GM23248 (cell line): ENCODE data around the gene PKNOX2. TPM values are rescaled to one million over a fixed set of nuclear protein-coding genes. Genes with fewer than 3 reads are reported as not detected.

Experiments
- DNase-seq: peaks from one replicate; pipeline ENCODE4 v3.0.0-alpha.2; 2015
- H2AFZ ChIP-seq: fragments of 200-600 bp; sonication (generic); 2 replicates; pipeline ENCODE4 v1.6.1; 2016; ENCODE audit warnings: antibody characterized with exemption
- H3F3A ChIP-seq: fragments of 200-600 bp; sonication (generic); 2 replicates; pipeline ENCODE4 v1.6.1; 2016; ENCODE audit warnings: mild to moderate bottlenecking, antibody characterized with exemption, mixed run types; ENCODE audit not compliant: insufficient read depth
- H3K27ac ChIP-seq: fragments of 200-600 bp; sonication (generic); 2 replicates; pipeline ENCODE4 v1.5.1; 2016; ENCODE audit warnings: mild to moderate bottlenecking
- H3K27me3 ChIP-seq: fragments of 200-600 bp; sonication (generic); replicated peaks from 2 replicates; pipeline ENCODE4 v1.6.1; 2016; ENCODE audit warnings: mild to moderate bottlenecking; ENCODE audit not compliant: insufficient read depth
- H3K36me3 ChIP-seq: fragments of 200-600 bp; sonication (generic); 2 replicates; pipeline ENCODE4 v1.6.1; 2016; ENCODE audit warnings: low read depth, mild to moderate bottlenecking
- H3K4me1 ChIP-seq: fragments of 200-600 bp; sonication (generic); 2 replicates; pipeline ENCODE4 v1.6.1; 2016; ENCODE audit warnings: mild to moderate bottlenecking; ENCODE audit not compliant: insufficient read depth
- H3K4me2 ChIP-seq: fragments of 200-600 bp; sonication (generic); one replicate; pipeline ENCODE4 v1.6.1; 2016; ENCODE audit warnings: mild to moderate bottlenecking; ENCODE audit not compliant: unreplicated experiment
- H3K4me3 ChIP-seq: fragments of 200-600 bp; sonication (generic); 2 replicates; pipeline ENCODE4 v1.5.1; 2016; ENCODE audit warnings: mild to moderate bottlenecking
- H3K79me2 ChIP-seq: fragments of 200-600 bp; sonication (generic); 2 replicates; pipeline ENCODE4 v1.6.1; 2016; ENCODE audit warnings: mild to moderate bottlenecking; ENCODE audit not compliant: insufficient read depth
- H3K9ac ChIP-seq: fragments of 200-600 bp; sonication (generic); 2 replicates; pipeline ENCODE4 v1.6.1; 2016; ENCODE audit warnings: mild to moderate bottlenecking
- H3K9me2 ChIP-seq: fragments of 200-600 bp; sonication (generic); 2 replicates; pipeline ENCODE4 v1.6.1; 2016; ENCODE audit warnings: mixed run types, mild to moderate bottlenecking, moderate library complexity; ENCODE audit not compliant: insufficient read depth
- H3K9me3 ChIP-seq: fragments of 200-600 bp; sonication (generic); one replicate; pipeline ENCODE4 v1.6.1; 2017; ENCODE audit warnings: low read depth
- H4K20me1 ChIP-seq: fragments of 200-600 bp; sonication (generic); 2 replicates; pipeline ENCODE4 v1.6.0; 2016; ENCODE audit not compliant: insufficient read depth
- EZH2 ChIP-seq: fragments of 200-600 bp; sonication (generic); IDR thresholded peaks from 2 replicates; pipeline ENCODE4 v1.6.1; 2018; ENCODE audit warnings: antibody characterized with exemption, mild to moderate bottlenecking; ENCODE audit not compliant: insufficient read depth, poor library complexity, severe bottlenecking
- EZH2phosphoT487 ChIP-seq: fragments of 200-600 bp; sonication (generic); IDR thresholded peaks from 2 replicates; pipeline ENCODE4 v1.6.1; 2018; ENCODE audit warnings: antibody characterized with exemption, moderate library complexity, mild to moderate bottlenecking, low read depth; ENCODE audit not compliant: insufficient read depth
- WGBS, 2 experiments: methylation state at CpG; one replicate each; pipeline ENCODE4 v1.1.6; 2015 to 2017; ENCODE audit warnings: low lambda C conversion rate in 2 of 2, low coverage in 1 of 2; ENCODE audit errors: missing lambda C conversion rate in 2 of 2; 5-methylcytosine and 5-hydroxymethylcytosine counted together
- in situ Hi-C: fragments of 300-500 bp; cut with MboI; formaldehyde crosslinking; loops from 2 replicates; pipeline ENCODE4 v1.15.0; 2020
- polyA plus RNA-seq: library from polyadenylated mRNA; unstranded; fragments of >200 nt; fragmentation: Nextera tagmentation; extraction: Ambion mirVana; gene quantifications from 2 replicates; pipeline ENCODE4 v1.2.1, GENCODE V29; 2016
- total RNA-seq: library from RNA; depleted of rRNA; stranded (reverse); fragments of >200 nt; shearing (Covaris generic); gene quantifications from 2 replicates; pipeline ENCODE4 v1.2.3, GENCODE V29; 2014

The PKNOX2 gene
- total and polyA plus RNA-seq, 2 experiments from 2014 or later, result 0.21 to 0.76 TPM

GRCh38 chr11:125412177-125412496 lies 247.6 kb downstream of the PKNOX2 start:
- Histone ChIP-seq H3K27me3 (peaks cover 38% of the 10 kb centered on the region), H3F3A (no peaks in the 10 kb centered on the region), H3K9me3 (no peaks in the 10 kb centered on the region), H3K4me3 (no peak overlapping the region), H3K79me2 (no peaks in the 10 kb centered on the region), H3K27ac (no peak overlapping the region), H4K20me1 (no peaks in the 10 kb centered on the region), H3K9me2 (no peaks in the 10 kb centered on the region), H3K36me3 (no peaks in the 10 kb centered on the region), H3K4me1 (no peaks in the 10 kb centered on the region), H2AFZ (no peak overlapping the region), H3K4me2 (no peak overlapping the region), H3K9ac (no peak overlapping the region)
- no peak for TF ChIP-seq EZH2
- TF ChIP-seq EZH2phosphoT487, result no peak
- in situ Hi-C loops, result loop anchor here (25.0 kb wide), 1 partner anchor 450 kb away; the partner anchor contains the start of gene CCDC15
- DNase-seq, result no peak
- 57 to 63% methylated on average over 7 of the region's 7 CpGs for WGBS, 2 experiments

GRCh38 chr11:125412509-125412908 lies 248.0 kb downstream of the PKNOX2 start:
- Histone ChIP-seq H3K9me2 (no peaks in the 10 kb centered on the region), H2AFZ (no peak overlapping the region)
- in situ Hi-C loops, result loop anchor here (25.0 kb wide), 1 partner anchor 450 kb away; the partner anchor contains the start of gene CCDC15

GRCh38 chr11:125413226-125413625 lies 248.7 kb downstream of the PKNOX2 start:
- no peak overlapping the region for H3K4me3 ChIP-seq
- H3K9me3 ChIP-seq, result no peaks in the 10 kb centered on the region
- no peaks in the 10 kb centered on the region for H3F3A ChIP-seq
- H2AFZ ChIP-seq, result no peak overlapping the region
- no peak for DNase-seq
- no peak overlapping the region for H3K9ac ChIP-seq
- no peaks in the 10 kb centered on the region for H4K20me1 ChIP-seq
- in situ Hi-C loops, result loop anchor here (25.0 kb wide), 1 partner anchor 451 kb away; the partner anchor contains the start of gene CCDC15
- 48 to 56% methylated on average over 7 of the region's 7 CpGs for WGBS, 2 experiments
- no peak overlapping the region for H3K4me2 ChIP-seq
- no peaks in the 10 kb centered on the region for H3K36me3 ChIP-seq
- no peaks in the 10 kb centered on the region for H3K4me1 ChIP-seq
- H3K27ac ChIP-seq, result no peak overlapping the region
- H3K79me2 ChIP-seq, result no peaks in the 10 kb centered on the region
- no peaks in the 10 kb centered on the region for H3K9me2 ChIP-seq
- TF ChIP-seq EZH2, result no peak
- no peak for TF ChIP-seq EZH2phosphoT487
- peaks cover 27% of the 10 kb centered on the region for H3K27me3 ChIP-seq

More at GRCh38 chr11:125412509-125412908, 248.0 kb downstream of the PKNOX2 start:
- Histone ChIP-seq H3K27ac (no peak overlapping the region), H3K36me3 (no peaks in the 10 kb centered on the region), H3K9ac (no peak overlapping the region), H3F3A (no peaks in the 10 kb centered on the region), H3K4me1 (no peaks in the 10 kb centered on the region), H4K20me1 (no peaks in the 10 kb centered on the region), H3K4me3 (no peak overlapping the region), H3K79me2 (no peaks in the 10 kb centered on the region), H3K9me3 (no peaks in the 10 kb centered on the region), H3K27me3 (peaks cover 34% of the 10 kb centered on the region), H3K4me2 (no peak overlapping the region)
- no peak for DNase-seq
- WGBS, 2 experiments, result 79 to 82% methylated on average over 7 of the region's 7 CpGs
- TF ChIP-seq EZH2phosphoT487, result no peak

DNA sequence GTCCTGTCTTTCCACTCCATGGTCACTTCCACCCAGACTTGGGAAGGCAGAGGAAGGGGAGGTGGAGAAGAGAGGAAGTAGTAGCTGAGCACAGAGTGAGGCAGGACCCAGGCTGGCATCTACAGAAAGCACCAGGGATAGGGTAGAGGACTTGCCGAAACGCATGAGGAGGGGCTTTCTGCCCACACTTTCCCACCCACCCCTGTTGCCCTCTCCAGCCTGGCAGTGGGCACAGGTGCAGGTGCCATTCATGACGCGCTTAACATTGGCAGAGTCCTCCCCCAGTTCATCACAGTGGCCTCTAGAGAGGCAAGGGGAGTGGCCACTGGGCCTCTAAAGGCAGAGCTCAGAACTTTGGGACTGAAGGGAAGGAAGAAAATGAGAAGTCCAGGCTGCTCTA lies 249.6 kb downstream of the PKNOX2 start:
- Histone ChIP-seq H3K4me2 (no peak overlapping the region), H3K4me3 (no peak overlapping the region), H3F3A (no peaks in the 10 kb centered on the region), H3K36me3 (no peaks in the 10 kb centered on the region), H3K4me1 (no peaks in the 10 kb centered on the region), H3K9me2 (no peaks in the 10 kb centered on the region), H3K79me2 (no peaks in the 10 kb centered on the region), H3K9me3 (no peaks in the 10 kb centered on the region), H2AFZ (no peak overlapping the region), H3K27ac (no peak overlapping the region), H3K27me3 (peaks cover 20% of the 10 kb centered on the region; the same call in 1 of the 2 replicates), H3K9ac (no peak overlapping the region), H4K20me1 (no peaks in the 10 kb centered on the region)
- in situ Hi-C loops, result loop anchor here (25.0 kb wide), 1 partner anchor 452 kb away; the partner anchor contains the start of gene CCDC15
- WGBS, 2 experiments, result 89 to 93% methylated on average over 4 of the region's 4 CpGs
- DNase-seq, result no peak
- no peak for TF ChIP-seq EZH2phosphoT487
